ENCODE measurements around the gene CD46.

Gene CD46

GRCh38 chr1:207818971-207819451 is 67.2 kb downstream of the CD46 start:
- TF ChIP-seq CTCF (conservative IDR thresholded peaks at IDR 0.05; ENCODE audit: low read length), result no peak
- peak; percentile 51 for DNase-seq (ENCODE audit: low read depth)
- peak overlapping the region; percentile 15 for H3K4me3 ChIP-seq (ENCODE audit: low read length)

- DNase-seq (ENCODE audit: low read depth), result no peak
- H3K4me3 ChIP-seq (ENCODE audit: low read length), result no peak overlapping the region
- TF ChIP-seq CTCF (conservative IDR thresholded peaks at IDR 0.05; ENCODE audit: low read length), result no peak
Observed at GRCh38 chr1:207820568-207821463, 69.0 kb downstream of the CD46 start.

- no peak overlapping the region for H3K4me3 ChIP-seq (ENCODE audit: low read length)
Observed at GRCh38 chr1:207821464-207822045, 69.7 kb downstream of the CD46 start.

GRCh38 chr1:207822124-207822601 is 70.3 kb downstream of the CD46 start:
- TF ChIP-seq CTCF (conservative IDR thresholded peaks at IDR 0.05; ENCODE audit: low read length), result no peak
- DNase-seq (ENCODE audit: low read depth), result no peak
- peak overlapping the region; percentile 70 for H3K4me3 ChIP-seq (ENCODE audit: low read length)

More at GRCh38 chr1:207821464-207822045, 69.7 kb downstream of the CD46 start:
- no peak for TF ChIP-seq CTCF (conservative IDR thresholded peaks at IDR 0.05; ENCODE audit: low read length)
- no peak for DNase-seq (ENCODE audit: low read depth)

- peak; percentile 71 for DNase-seq (ENCODE audit: low read depth)
- TF ChIP-seq CTCF (conservative IDR thresholded peaks at IDR 0.05; ENCODE audit: low read length), result no peak
- peak overlapping the region; percentile 70 for H3K4me3 ChIP-seq (ENCODE audit: low read length)
Observed at GRCh38 chr1:207822602-207823451, 71.0 kb downstream of the CD46 start.

- DNase-seq (ENCODE audit: low read depth), result no peak
- H3K4me3 ChIP-seq (ENCODE audit: low read length), result peak overlapping the region; percentile 70
- TF ChIP-seq CTCF (conservative IDR thresholded peaks at IDR 0.05; ENCODE audit: low read length), result no peak
Observed at GRCh38 chr1:207823531-207823879, 71.7 kb downstream of the CD46 start.

Measured in AG10803 (cell line).